ENCODE measurements around the gene PRELP. TPM values are rescaled to one million over a fixed set of nuclear protein-coding genes. Genes with fewer than 3 reads are reported as not detected.

Gene PRELP
- total and polyA plus RNA-seq, 4 donors, result 0.09 to 5.8 (median 3.6) TPM

DNA sequence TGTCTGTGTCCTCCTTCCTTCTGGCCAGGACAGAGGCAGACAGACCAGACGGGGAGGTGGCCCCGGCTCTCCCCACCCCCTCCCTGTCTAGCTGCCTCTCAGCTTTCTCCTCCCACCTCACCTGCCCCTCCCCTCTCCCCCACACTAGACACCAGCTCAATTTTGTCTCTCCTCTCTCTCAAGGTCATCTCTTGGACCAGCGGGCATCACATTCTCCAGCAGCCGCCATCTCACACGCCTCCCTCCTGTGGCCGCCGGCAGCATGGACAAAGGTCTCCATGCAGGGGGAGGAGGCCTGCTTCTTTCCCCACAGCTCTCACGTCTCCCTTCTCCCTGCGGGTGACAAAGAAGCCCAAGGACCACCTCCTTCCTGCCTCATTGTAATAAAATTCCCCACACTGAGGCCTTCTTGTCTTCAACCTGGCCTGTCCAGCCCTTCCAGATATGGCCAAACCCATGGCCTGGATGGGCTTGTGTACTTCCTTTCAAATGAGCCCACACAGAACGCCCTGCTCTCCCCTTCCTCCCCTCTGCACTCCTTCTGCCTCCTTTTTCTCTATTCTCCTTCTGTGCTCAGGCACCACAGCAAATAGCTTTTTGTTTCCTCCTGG lies 33.0 kb downstream of the PRELP start:
- 82% methylated on average over 10 of the region's 10 CpGs for WGBS
- TF ChIP-seq EGR1 (IDR thresholded peaks at IDR 0.05; ENCODE audit: low read depth in 2 of 2), result no peak
- TF ChIP-seq HNF4A (conservative IDR thresholded peaks at IDR 0.05), result peak; percentile 5 to 9
- TF ChIP-seq RAD21 (IDR thresholded peaks at IDR 0.05), result peak in 1 of 2 donors; percentile 62
- no peak overlapping the region for H3K27ac ChIP-seq (ENCODE audit: low read depth in 1 of 2, low read length in 2 of 2)

DNA sequence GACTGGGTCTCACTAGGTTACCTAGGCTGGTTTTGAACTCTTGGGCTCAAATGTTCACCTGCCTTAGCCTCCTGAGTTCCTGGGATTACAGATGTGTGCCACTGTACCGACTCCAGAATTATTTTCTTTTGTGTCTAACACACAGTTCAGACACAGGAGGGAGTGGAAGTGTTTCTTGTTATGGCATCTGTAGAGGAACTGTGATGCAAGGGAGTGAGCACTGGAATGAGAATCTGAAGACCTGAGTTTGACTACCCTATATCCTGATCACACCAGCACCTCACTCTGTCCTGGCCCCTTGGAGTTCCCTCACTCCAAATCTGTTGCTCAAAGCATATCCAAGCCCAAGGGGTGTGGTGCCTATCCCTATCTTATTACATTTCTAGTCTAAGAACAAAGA lies 33.5 kb downstream of the PRELP start:
- no peaks in the 10 kb centered on the region for H3K9me3 ChIP-seq (ENCODE audit: control insufficient read depth in 4 of 4, low read length in 3 of 4)
- H3K4me3 ChIP-seq (ENCODE audit: low read depth in 1 of 3, low read length in 3 of 3), result no peak overlapping the region
- 52% methylated on average over 1 of the region's 1 CpG for WGBS
- no peaks in the 10 kb centered on the region for H3K36me3 ChIP-seq (ENCODE audit: control insufficient read depth in 4 of 4, insufficient read depth in 3 of 4, low read depth in 1 of 4, low read length in 3 of 4)
- no peaks in the 10 kb centered on the region for H3K27me3 ChIP-seq (ENCODE audit: control insufficient read depth in 4 of 4, insufficient read depth in 4 of 4, low read length in 3 of 4)
- H3K4me1 ChIP-seq (ENCODE audit: control insufficient read depth in 4 of 4, insufficient read depth in 4 of 4, low read length in 3 of 4), result peaks cover 0 to 3% (median 0%) of the 10 kb centered on the region in 4 donors
- TF ChIP-seq SP1 (IDR thresholded peaks at IDR 0.05), result no peak
- no peak for TF ChIP-seq HNF4G (IDR thresholded peaks at IDR 0.05)
- no peak for TF ChIP-seq GABPA (IDR thresholded peaks at IDR 0.05 in 1 of 2, conservative IDR thresholded peaks at IDR 0.05 in 1 of 2)
- TF ChIP-seq, protein P1, sequence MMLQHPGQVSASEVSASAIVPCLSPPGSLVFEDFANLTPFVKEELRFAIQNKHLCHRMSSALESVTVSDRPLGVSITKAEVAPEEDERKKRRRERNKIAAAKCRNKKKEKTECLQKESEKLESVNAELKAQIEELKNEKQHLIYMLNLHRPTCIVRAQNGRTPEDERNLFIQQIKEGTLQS (IDR thresholded peaks at IDR 0.05), result no peak
- TF ChIP-seq, protein P2, sequence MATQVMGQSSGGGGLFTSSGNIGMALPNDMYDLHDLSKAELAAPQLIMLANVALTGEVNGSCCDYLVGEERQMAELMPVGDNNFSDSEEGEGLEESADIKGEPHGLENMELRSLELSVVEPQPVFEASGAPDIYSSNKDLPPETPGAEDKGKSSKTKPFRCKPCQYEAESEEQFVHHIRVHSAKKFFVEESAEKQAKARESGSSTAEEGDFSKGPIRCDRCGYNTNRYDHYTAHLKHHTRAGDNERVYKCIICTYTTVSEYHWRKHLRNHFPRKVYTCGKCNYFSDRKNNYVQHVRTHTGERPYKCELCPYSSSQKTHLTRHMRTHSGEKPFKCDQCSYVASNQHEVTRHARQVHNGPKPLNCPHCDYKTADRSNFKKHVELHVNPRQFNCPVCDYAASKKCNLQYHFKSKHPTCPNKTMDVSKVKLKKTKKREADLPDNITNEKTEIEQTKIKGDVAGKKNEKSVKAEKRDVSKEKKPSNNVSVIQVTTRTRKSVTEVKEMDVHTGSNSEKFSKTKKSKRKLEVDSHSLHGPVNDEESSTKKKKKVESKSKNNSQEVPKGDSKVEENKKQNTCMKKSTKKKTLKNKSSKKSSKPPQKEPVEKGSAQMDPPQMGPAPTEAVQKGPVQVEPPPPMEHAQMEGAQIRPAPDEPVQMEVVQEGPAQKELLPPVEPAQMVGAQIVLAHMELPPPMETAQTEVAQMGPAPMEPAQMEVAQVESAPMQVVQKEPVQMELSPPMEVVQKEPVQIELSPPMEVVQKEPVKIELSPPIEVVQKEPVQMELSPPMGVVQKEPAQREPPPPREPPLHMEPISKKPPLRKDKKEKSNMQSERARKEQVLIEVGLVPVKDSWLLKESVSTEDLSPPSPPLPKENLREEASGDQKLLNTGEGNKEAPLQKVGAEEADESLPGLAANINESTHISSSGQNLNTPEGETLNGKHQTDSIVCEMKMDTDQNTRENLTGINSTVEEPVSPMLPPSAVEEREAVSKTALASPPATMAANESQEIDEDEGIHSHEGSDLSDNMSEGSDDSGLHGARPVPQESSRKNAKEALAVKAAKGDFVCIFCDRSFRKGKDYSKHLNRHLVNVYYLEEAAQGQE (IDR thresholded peaks at IDR 0.05), result no peak
- TF ChIP-seq TAF1 (conservative IDR thresholded peaks at IDR 0.05), result no peak
- TF ChIP-seq YY1 (IDR thresholded peaks at IDR 0.05), result no peak
- TF ChIP-seq, protein P3, sequence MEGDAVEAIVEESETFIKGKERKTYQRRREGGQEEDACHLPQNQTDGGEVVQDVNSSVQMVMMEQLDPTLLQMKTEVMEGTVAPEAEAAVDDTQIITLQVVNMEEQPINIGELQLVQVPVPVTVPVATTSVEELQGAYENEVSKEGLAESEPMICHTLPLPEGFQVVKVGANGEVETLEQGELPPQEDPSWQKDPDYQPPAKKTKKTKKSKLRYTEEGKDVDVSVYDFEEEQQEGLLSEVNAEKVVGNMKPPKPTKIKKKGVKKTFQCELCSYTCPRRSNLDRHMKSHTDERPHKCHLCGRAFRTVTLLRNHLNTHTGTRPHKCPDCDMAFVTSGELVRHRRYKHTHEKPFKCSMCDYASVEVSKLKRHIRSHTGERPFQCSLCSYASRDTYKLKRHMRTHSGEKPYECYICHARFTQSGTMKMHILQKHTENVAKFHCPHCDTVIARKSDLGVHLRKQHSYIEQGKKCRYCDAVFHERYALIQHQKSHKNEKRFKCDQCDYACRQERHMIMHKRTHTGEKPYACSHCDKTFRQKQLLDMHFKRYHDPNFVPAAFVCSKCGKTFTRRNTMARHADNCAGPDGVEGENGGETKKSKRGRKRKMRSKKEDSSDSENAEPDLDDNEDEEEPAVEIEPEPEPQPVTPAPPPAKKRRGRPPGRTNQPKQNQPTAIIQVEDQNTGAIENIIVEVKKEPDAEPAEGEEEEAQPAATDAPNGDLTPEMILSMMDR (IDR thresholded peaks at IDR 0.05; ENCODE audit: low read depth, low read length, missing input control), result no peak
- no peak for TF ChIP-seq RAD21 (IDR thresholded peaks at IDR 0.05)
- no peak for TF ChIP-seq HNF4A (conservative IDR thresholded peaks at IDR 0.05)
- TF ChIP-seq EGR1 (IDR thresholded peaks at IDR 0.05; ENCODE audit: low read depth in 2 of 2), result no peak
- no peak for TF ChIP-seq FOXA1 (IDR thresholded peaks at IDR 0.05)
- no peak for TF ChIP-seq NR2F2 (IDR thresholded peaks at IDR 0.05)
- TF ChIP-seq JUND (IDR thresholded peaks at IDR 0.05), result no peak
- no peak for TF ChIP-seq FOXA2 (IDR thresholded peaks at IDR 0.05)
- TF ChIP-seq, protein P4, sequence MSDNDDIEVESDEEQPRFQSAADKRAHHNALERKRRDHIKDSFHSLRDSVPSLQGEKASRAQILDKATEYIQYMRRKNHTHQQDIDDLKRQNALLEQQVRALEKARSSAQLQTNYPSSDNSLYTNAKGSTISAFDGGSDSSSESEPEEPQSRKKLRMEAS (IDR thresholded peaks at IDR 0.05), result no peak
- TF ChIP-seq RXRA (IDR thresholded peaks at IDR 0.05), result no peak
- TF ChIP-seq, protein P5, sequence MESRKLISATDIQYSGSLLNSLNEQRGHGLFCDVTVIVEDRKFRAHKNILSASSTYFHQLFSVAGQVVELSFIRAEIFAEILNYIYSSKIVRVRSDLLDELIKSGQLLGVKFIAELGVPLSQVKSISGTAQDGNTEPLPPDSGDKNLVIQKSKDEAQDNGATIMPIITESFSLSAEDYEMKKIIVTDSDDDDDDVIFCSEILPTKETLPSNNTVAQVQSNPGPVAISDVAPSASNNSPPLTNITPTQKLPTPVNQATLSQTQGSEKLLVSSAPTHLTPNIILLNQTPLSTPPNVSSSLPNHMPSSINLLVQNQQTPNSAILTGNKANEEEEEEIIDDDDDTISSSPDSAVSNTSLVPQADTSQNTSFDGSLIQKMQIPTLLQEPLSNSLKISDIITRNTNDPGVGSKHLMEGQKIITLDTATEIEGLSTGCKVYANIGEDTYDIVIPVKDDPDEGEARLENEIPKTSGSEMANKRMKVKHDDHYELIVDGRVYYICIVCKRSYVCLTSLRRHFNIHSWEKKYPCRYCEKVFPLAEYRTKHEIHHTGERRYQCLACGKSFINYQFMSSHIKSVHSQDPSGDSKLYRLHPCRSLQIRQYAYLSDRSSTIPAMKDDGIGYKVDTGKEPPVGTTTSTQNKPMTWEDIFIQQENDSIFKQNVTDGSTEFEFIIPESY (IDR thresholded peaks at IDR 0.05), result no peak
- no peak overlapping the region for H3K27ac ChIP-seq (ENCODE audit: low read depth in 1 of 2, low read length in 2 of 2)
- no peak for DNase-seq (ENCODE audit: low spot score)
- no peak overlapping the region for H3K9ac ChIP-seq (ENCODE audit: low read depth in 1 of 2, low read length in 2 of 2)

More for the DNA sequence above, 33.0 kb downstream of the PRELP start:
- DNase-seq (ENCODE audit: low spot score), result no peak
- Histone ChIP-seq H3K36me3 (ENCODE audit: control insufficient read depth in 4 of 4, insufficient read depth in 3 of 4, low read depth in 1 of 4, low read length in 3 of 4) (no peaks in the 10 kb centered on the region), H3K9ac (ENCODE audit: low read depth in 1 of 2, low read length in 2 of 2) (no peak overlapping the region), H3K9me3 (ENCODE audit: control insufficient read depth in 4 of 4, low read length in 3 of 4) (no peaks in the 10 kb centered on the region), H3K27me3 (ENCODE audit: control insufficient read depth in 4 of 4, insufficient read depth in 4 of 4, low read length in 3 of 4) (no peaks in the 10 kb centered on the region), H3K4me3 (ENCODE audit: low read depth in 1 of 3, low read length in 3 of 3) (no peak overlapping the region), H3K4me1 (ENCODE audit: control insufficient read depth in 4 of 4, insufficient read depth in 4 of 4, low read length in 3 of 4) (peaks cover 0 to 3% (median 0%) of the 10 kb centered on the region in 4 donors)

All from liver (tissue), 9 donors.